ENCODE results near the gene ARL15.

ARL15 gene

GRCh38 chr5:54288568-54289217, 21.7 kb downstream of the ARL15 start:
- DNase-seq (ENCODE audit: low read depth in 1 of 2, low spot score in 1 of 2): no peak

GRCh38 chr5:54285686-54286085, 24.7 kb downstream of the ARL15 start:
- no peak for DNase-seq (ENCODE audit: low read depth in 1 of 2, low spot score in 1 of 2)

GRCh38 chr5:54284586-54284985, 25.8 kb downstream of the ARL15 start:
- no peak for DNase-seq (ENCODE audit: low read depth in 1 of 2, low spot score in 1 of 2)

- no peak for DNase-seq (ENCODE audit: low read depth in 1 of 2, low spot score in 1 of 2)
Measured at GRCh38 chr5:54282876-54283275, 27.5 kb downstream of the ARL15 start.

GRCh38 chr5:54281960-54282692, 28.2 kb downstream of the ARL15 start:
- no peak for DNase-seq (ENCODE audit: low read depth in 1 of 2, low spot score in 1 of 2)

- no peak for DNase-seq (ENCODE audit: low read depth in 1 of 2, low spot score in 1 of 2)
Measured at GRCh38 chr5:54279960-54280359, 30.4 kb downstream of the ARL15 start.

- DNase-seq (ENCODE audit: low read depth in 1 of 2, low spot score in 1 of 2): no peak
Measured at GRCh38 chr5:54278979-54279717, 31.2 kb downstream of the ARL15 start.

- no peak for DNase-seq (ENCODE audit: low read depth in 1 of 2, low spot score in 1 of 2)
Measured at GRCh38 chr5:54278036-54278830, 32.1 kb downstream of the ARL15 start.

- DNase-seq (ENCODE audit: low read depth in 1 of 2, low spot score in 1 of 2): no peak
Measured at GRCh38 chr5:54276048-54276447, 34.3 kb downstream of the ARL15 start.

- no peak for DNase-seq (ENCODE audit: low read depth in 1 of 2, low spot score in 1 of 2)
Measured at GRCh38 chr5:54275361-54275760, 35.0 kb downstream of the ARL15 start.

- DNase-seq (ENCODE audit: low read depth in 1 of 2, low spot score in 1 of 2): no peak
Measured at GRCh38 chr5:54274944-54275343, 35.4 kb downstream of the ARL15 start.

GRCh38 chr5:54273715-54274114, 36.7 kb downstream of the ARL15 start:
- no peak for DNase-seq (ENCODE audit: low read depth in 1 of 2, low spot score in 1 of 2)

GRCh38 chr5:54272746-54273145, 37.6 kb downstream of the ARL15 start:
- DNase-seq (ENCODE audit: low read depth in 1 of 2, low spot score in 1 of 2): no peak

GRCh38 chr5:54270326-54270725, 40.0 kb downstream of the ARL15 start:
- no peak for DNase-seq (ENCODE audit: low read depth in 1 of 2, low spot score in 1 of 2)

- no peak for DNase-seq (ENCODE audit: low read depth in 1 of 2, low spot score in 1 of 2)
Measured at GRCh38 chr5:54264574-54264973, 45.8 kb downstream of the ARL15 start.

GRCh38 chr5:54263447-54263846, 46.9 kb downstream of the ARL15 start:
- no peak for DNase-seq (ENCODE audit: low read depth in 1 of 2, low spot score in 1 of 2)

GRCh38 chr5:54261596-54261995, 48.8 kb downstream of the ARL15 start:
- DNase-seq (ENCODE audit: low read depth in 1 of 2, low spot score in 1 of 2): no peak

- no peak for DNase-seq (ENCODE audit: low read depth in 1 of 2, low spot score in 1 of 2)
Measured at GRCh38 chr5:54259981-54260380, 50.4 kb downstream of the ARL15 start.

GRCh38 chr5:54259090-54259489, 51.3 kb downstream of the ARL15 start:
- DNase-seq (ENCODE audit: low read depth in 1 of 2, low spot score in 1 of 2): no peak

- DNase-seq (ENCODE audit: low read depth in 1 of 2, low spot score in 1 of 2): no peak
Measured at GRCh38 chr5:54257366-54258118, 52.8 kb downstream of the ARL15 start.

Data from activated T-helper 1 cell treated with anti-CD3 and anti-CD28 coated beads, Interleukin-2, amount 50 U/mL, for 16 hours (primary cell).